Stimulated activated CD8-positive, alpha-beta memory T cell treated with anti-CD3 and anti-CD28 coated beads, Interleukin-4, amount 100 ng/mL, for 4 hours (primary cell): ENCODE measurements around the gene PDE6D.

ENCODE experiments used
- DNase-seq, 2 donors: peaks; one replicate each; pipeline ENCODE4 v3.0.0-alpha.2; 2020; ENCODE audit warnings: low read depth in 2 of 2, low spot score in 1 of 2

The PDE6D gene

GRCh38 chr2:231707927-231708772 is 72.9 kb downstream of the PDE6D start, which contains the start of gene PTMA:
Gene PTMA, plus strand, starts transcription at chr2:231708525. Its CDS starts 182 bp downstream, at chr2:231708707.
- peak; percentile 96 to 99 for DNase-seq

- peak; percentile 23 to 30 for DNase-seq
Observed at GRCh38 chr2:231707625-231707926, 73.5 kb downstream of the PDE6D start.

GRCh38 chr2:231706731-231707624 is 74.1 kb downstream of the PDE6D start:
- DNase-seq: peak; percentile 95

DNA sequence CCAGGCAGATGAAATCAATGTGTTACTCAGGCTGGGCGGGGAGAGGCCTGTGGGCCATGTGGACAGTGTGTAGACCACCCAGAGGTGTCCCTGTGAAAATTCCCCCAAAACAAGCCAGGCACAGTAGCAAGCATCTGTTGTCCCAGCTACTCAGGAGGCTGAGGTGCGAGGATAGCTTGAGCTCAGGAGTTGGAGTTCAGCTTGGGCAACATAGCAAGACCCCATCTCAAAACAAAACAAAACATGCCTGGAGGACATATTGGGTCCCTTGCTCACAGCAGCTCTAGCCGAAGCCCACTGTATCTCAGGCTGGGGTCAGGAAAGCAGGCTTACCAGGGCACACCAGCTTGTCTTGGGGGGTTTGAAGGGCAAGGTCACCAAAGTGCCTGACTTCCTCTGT is 77.1 kb downstream of the PDE6D start:
- no peak for DNase-seq

GRCh38 chr2:231701456-231702373 is 79.4 kb downstream of the PDE6D start:
- no peak for DNase-seq

DNA sequence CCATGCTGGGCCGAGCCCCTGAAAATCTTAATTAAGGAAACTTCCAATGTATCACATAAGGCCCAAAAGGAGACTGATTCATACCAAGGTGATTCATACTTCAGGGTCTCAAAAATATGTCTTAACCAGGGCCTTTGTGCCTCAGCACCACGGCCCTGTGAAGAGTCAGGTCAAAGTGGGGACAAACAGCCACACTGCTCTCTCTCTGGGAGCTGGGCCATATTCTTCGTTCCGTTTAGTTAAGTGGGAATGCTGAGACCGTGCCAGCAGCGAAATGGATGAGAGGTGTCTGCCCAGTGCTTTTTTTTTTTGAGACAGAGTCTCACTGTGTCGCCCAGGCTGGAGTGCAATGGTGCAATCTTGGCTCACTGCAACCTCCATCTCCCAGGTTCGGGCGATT is 82.1 kb downstream of the PDE6D start:
- no peak for DNase-seq

- DNase-seq: no peak
Observed at GRCh38 chr2:231696004-231696367, 85.1 kb downstream of the PDE6D start.

DNA sequence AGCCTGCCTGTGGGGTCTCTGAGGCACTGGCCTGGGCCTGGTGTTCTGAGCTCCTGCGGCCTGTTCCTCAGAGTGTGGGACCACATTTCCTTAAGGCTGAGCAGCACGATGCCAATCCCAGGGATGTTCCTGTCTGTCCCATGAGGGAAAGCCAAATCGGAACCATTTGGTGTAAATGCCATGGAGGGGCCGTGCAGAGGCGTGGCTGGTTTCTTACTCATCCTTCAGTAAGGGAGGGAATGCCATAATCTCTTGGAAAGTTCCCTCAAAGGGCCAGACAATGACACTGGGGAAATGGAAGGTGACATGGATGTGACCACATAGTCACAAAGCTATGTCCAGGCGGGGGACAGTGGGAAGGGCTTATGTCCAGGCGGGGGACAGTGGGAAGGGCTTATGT is 87.1 kb downstream of the PDE6D start:
- no peak for DNase-seq

GRCh38 chr2:231692847-231693246 is 88.2 kb downstream of the PDE6D start:
- DNase-seq: no peak

- no peak for DNase-seq
Observed at GRCh38 chr2:231691251-231691772, 89.8 kb downstream of the PDE6D start.

- no peak for DNase-seq
Observed at GRCh38 chr2:231689124-231689893, 91.8 kb downstream of the PDE6D start.

DNA sequence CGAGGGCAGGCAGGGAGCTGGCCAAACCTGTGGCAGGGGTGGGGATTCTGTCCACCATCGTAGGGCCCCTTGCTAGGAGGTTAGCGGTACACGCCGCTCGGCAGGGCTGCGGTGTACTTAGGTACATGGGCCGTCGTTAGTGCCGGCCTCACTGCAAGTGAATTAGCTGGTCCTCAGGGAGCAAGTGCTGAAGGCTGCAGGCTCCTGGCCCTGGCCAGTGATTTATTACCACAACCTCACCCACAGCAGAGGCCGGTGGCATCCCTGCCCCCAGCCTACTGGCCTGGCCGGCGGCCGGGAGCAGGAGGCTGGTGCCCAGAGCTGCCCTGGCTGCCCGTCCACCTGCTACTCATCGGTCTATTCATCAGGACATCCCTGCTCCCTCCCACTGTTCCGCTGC is 92.4 kb downstream of the PDE6D start:
- DNase-seq: no peak

DNA sequence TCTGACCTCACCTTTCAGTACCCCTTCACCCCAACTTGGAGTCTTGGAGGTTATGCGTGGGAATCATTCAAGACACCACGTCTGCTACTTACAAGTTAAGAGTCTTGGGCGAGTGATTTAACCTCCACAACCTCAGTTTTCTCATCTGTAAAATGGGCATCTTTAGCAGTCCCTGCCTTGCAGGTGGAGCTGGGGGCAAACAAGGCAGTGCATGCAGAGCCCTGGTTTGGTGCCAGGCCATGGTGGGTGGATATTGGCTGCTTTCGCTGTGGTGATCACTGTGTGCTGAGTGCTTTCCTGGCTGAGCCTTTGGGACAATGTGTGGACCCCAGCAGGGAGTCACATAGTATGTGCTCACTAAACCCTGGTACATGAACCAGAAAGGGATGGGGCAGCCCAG is 93.1 kb downstream of the PDE6D start:
- no peak for DNase-seq

- DNase-seq: peak; percentile 38 to 40
Observed at GRCh38 chr2:231687133-231687852, 93.8 kb downstream of the PDE6D start.

DNA sequence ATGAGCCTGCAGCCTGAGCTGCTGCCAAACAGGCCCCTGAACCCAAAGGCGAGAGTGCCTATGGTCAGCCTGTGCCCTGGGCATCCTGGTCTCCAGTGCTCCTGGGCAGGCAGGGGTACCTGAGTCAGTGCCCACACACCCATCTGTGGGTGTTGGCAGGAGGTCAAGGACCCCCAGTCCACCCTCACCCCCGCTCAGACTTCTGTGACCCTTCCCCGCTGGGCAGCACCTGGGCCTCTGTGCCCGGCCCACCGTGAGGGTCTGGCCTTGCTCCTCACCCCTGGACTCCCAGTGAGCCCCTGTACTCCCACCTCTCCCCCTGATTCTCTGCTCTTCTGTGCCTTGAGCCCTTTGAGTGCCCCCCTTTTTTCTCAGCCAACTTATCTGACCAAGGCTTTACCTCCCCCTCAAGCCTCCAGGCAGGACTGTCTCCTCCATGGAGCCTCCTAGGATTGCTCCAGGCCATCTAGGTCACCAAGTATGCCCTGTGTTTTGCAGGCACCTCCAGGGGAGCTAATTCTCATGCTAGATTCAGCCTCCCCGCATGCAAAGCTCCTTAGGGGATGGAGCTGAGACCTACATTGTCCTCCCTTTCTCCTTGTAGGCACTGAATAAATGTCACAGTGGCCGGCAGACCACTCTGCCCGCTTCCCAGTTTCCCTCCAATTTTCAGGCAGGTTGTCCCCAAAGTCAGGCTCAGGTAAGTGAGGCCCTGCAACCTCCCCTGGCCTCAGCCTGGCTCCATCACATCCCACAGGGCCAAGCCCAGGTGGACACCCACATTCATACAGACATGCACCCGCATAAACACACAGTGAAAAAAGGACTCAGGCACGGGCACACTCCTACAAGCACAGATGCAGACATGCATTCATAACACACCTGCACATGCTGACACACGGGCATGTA is 94.6 kb downstream of the PDE6D start:
- no peak for DNase-seq

GRCh38 chr2:231685349-231686191 is 95.5 kb downstream of the PDE6D start:
- no peak for DNase-seq
